Measurements from ENCODE around the gene SUGCT. TPM values are rescaled to one million over a fixed set of nuclear protein-coding genes. Genes with fewer than 3 reads are reported as not detected.

Gene SUGCT
- total and polyA plus RNA-seq, 4 donors, result 37.9 to 152 (median 53.2) TPM

DNA sequence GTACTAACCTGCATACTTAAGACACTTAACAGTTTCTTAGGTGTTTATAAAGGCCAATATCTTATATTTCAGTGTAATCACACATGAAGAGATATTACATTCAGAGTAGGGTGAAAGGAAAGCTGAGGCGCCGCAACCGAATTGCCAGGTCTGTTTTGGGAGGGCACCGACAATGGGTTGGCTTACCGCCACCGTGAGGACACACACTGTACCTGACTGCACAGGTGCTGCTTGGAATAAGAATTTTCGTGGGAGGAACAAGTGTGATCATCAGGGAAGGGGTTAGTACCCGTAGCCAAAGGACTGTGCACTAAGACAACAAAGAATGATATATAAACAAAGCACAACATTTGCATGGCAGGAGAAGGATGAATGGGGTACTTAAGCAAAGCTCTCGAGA, 591.8 kb downstream of the SUGCT start:
- Histone ChIP-seq H3K27me3 (ENCODE audit: control insufficient read depth in 1 of 2, insufficient read depth in 2 of 2, low read length in 1 of 2) (no peaks in the 10 kb centered on the region), H3K27ac (ENCODE audit: low read depth in 1 of 2, low read length in 2 of 2) (no peak overlapping the region), H3K9me3 (ENCODE audit: control insufficient read depth, low read length) (no peaks in the 10 kb centered on the region), H3K4me3 (ENCODE audit: low read length in 2 of 2) (no peak overlapping the region), H3K36me3 (ENCODE audit: control insufficient read depth in 1 of 2, insufficient read depth in 2 of 2, low read length in 1 of 2) (no peaks in the 10 kb centered on the region), H3K4me1 (ENCODE audit: control insufficient read depth in 1 of 2, insufficient read depth in 2 of 2, low read length in 2 of 2) (peaks cover 0 to 4% of the 10 kb centered on the region in 2 donors)
- ATAC-seq (ENCODE audit: low FRiP score) (no peak), DNase-seq (no peak)
- 87 to 88% methylated on average over 9 of the region's 9 CpGs for WGBS, 2 donors
- intact Hi-C loops (cut with DNase I), result no loop called here

DNA sequence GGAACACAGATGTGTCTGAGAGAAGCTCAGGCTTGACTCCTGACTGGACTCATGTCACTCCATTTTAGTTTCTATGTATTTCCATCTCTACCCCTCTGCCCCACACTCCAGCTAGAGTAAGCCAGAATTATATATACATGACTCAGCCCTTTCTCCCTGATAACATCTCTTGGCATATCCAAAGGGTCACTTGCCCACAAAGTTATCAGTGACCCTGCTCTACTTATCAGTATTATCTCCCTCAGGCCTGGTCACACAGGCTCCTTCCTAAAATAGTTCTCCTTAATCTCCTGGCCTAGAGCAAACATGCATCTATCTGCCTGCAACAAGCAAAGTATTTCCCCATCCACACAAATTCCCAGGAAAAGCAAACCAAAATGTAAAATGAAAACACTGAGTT, 598.3 kb downstream of the SUGCT start:
- Histone ChIP-seq H3K4me3 (ENCODE audit: low read length in 2 of 2) (no peak overlapping the region), H3K27ac (ENCODE audit: low read depth in 1 of 2, low read length in 2 of 2) (peak overlapping the region in 1 of 2 donors; percentile 20), H3K4me1 (ENCODE audit: control insufficient read depth in 1 of 2, insufficient read depth in 2 of 2, low read length in 2 of 2) (peaks cover 1 to 7% of the 10 kb centered on the region in 2 donors), H3K27me3 (ENCODE audit: control insufficient read depth in 1 of 2, insufficient read depth in 2 of 2, low read length in 1 of 2) (no peaks in the 10 kb centered on the region), H3K36me3 (ENCODE audit: control insufficient read depth in 1 of 2, insufficient read depth in 2 of 2, low read length in 1 of 2) (peaks cover 0 to 2% of the 10 kb centered on the region in 2 donors), H3K9me3 (ENCODE audit: control insufficient read depth, low read length) (peaks cover 2% of the 10 kb centered on the region)
- no peak for DNase-seq
- intact Hi-C loops (cut with DNase I), result loop anchor here in 1 of 2 donors (10.0 kb wide), 1 partner anchor 298 kb away; no protein-coding TSS in a partner anchor
- ATAC-seq (ENCODE audit: low FRiP score), result no peak

GRCh38 chr7:40733578-40733977, 598.8 kb downstream of the SUGCT start:
- Histone ChIP-seq H3K27me3 (ENCODE audit: control insufficient read depth in 1 of 2, insufficient read depth in 2 of 2, low read length in 1 of 2) (no peaks in the 10 kb centered on the region), H3K4me1 (ENCODE audit: control insufficient read depth in 1 of 2, insufficient read depth in 2 of 2, low read length in 2 of 2) (peaks cover 1 to 7% of the 10 kb centered on the region in 2 donors), H3K4me3 (ENCODE audit: low read length in 2 of 2) (no peak overlapping the region), H3K36me3 (ENCODE audit: control insufficient read depth in 1 of 2, insufficient read depth in 2 of 2, low read length in 1 of 2) (peaks cover 0 to 2% of the 10 kb centered on the region in 2 donors), H3K27ac (ENCODE audit: low read depth in 1 of 2, low read length in 2 of 2) (peak overlapping the region in 1 of 2 donors; percentile 33), H3K9me3 (ENCODE audit: control insufficient read depth, low read length) (peaks cover 2% of the 10 kb centered on the region)
- intact Hi-C loops (cut with DNase I), result loop anchor here in 1 of 2 donors (10.0 kb wide), 1 partner anchor 299 kb away; no protein-coding TSS in a partner anchor
- DNase-seq, result no peak
- WGBS, 2 donors, result 42 to 43% methylated on average over 5 of the region's 5 CpGs
- no peak for ATAC-seq (ENCODE audit: low FRiP score)

DNA sequence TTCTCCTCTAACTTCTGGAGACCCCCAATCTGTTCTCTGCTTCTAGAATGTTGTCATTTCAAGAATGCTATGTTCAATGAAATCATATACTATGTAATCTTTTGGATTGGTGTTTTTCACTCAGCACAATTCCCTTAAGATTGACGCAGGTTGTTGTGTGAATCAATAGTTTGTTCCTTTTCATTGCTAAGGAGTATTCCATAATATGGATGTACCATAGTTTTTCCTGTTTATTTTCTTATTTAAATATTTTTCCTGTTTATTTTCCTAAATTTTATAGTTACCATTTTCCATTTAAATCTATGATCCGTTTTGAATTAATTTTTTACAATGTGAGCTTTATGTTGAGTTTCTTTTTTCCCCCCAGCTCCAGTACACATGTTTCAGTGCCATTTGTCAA, 604.5 kb downstream of the SUGCT start:
- no peak for DNase-seq
- no peaks in the 10 kb centered on the region for H3K27me3 ChIP-seq (ENCODE audit: control insufficient read depth in 1 of 2, insufficient read depth in 2 of 2, low read length in 1 of 2)
- no peaks in the 10 kb centered on the region for H3K9me3 ChIP-seq (ENCODE audit: control insufficient read depth, low read length)
- no peak overlapping the region for H3K4me3 ChIP-seq (ENCODE audit: low read length in 2 of 2)
- intact Hi-C loops (cut with DNase I), result loop anchor here in 1 of 2 donors (10.0 kb wide), 1 partner anchor 304 kb away; no protein-coding TSS in a partner anchor
- no peaks in the 10 kb centered on the region for H3K36me3 ChIP-seq (ENCODE audit: control insufficient read depth in 1 of 2, insufficient read depth in 2 of 2, low read length in 1 of 2)
- no peak overlapping the region for H3K27ac ChIP-seq (ENCODE audit: low read depth in 1 of 2, low read length in 2 of 2)
- WGBS, 2 donors, result 95 to 96% methylated on average over 2 of the region's 2 CpGs
- H3K4me1 ChIP-seq (ENCODE audit: control insufficient read depth in 1 of 2, insufficient read depth in 2 of 2, low read length in 2 of 2), result no peaks in the 10 kb centered on the region
- ATAC-seq (ENCODE audit: low FRiP score), result no peak

DNA sequence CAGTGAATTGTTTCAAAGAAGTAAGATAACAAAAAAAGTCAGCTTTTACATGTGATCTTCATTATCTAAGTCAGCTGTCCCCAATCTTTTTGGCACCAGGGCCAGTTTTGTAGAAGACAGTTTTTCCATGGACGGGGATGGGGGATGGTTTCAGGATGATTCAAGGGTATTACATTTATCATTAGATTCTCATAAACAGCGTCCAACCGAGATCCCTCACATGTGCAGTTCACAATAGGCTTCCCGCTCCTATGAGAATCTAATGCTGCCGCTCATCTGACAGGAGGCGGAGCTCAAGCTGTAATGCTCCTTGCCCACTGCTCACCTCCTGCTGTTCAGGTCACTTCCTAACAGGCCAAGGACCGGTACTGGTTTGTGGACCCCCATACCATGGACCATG, 607.5 kb downstream of the SUGCT start:
- DNase-seq, result no peak
- ATAC-seq (ENCODE audit: low FRiP score), result no peak
- 94 to 95% methylated on average over 7 of the region's 7 CpGs for WGBS, 2 donors
- Histone ChIP-seq H3K36me3 (ENCODE audit: control insufficient read depth in 1 of 2, insufficient read depth in 2 of 2, low read length in 1 of 2) (no peaks in the 10 kb centered on the region), H3K9me3 (ENCODE audit: control insufficient read depth, low read length) (no peaks in the 10 kb centered on the region), H3K4me3 (ENCODE audit: low read length in 2 of 2) (no peak overlapping the region), H3K4me1 (ENCODE audit: control insufficient read depth in 1 of 2, insufficient read depth in 2 of 2, low read length in 2 of 2) (peaks cover 0 to 2% of the 10 kb centered on the region in 2 donors), H3K27ac (ENCODE audit: low read depth in 1 of 2, low read length in 2 of 2) (no peak overlapping the region), H3K27me3 (ENCODE audit: control insufficient read depth in 1 of 2, insufficient read depth in 2 of 2, low read length in 1 of 2) (no peaks in the 10 kb centered on the region)
- intact Hi-C loops (cut with DNase I), result no loop called here

- Histone ChIP-seq H3K4me3 (ENCODE audit: low read length in 2 of 2) (no peak overlapping the region), H3K9me3 (ENCODE audit: control insufficient read depth, low read length) (no peaks in the 10 kb centered on the region), H3K4me1 (ENCODE audit: control insufficient read depth in 1 of 2, insufficient read depth in 2 of 2, low read length in 2 of 2) (peaks cover 0 to 8% of the 10 kb centered on the region in 2 donors), H3K27me3 (ENCODE audit: control insufficient read depth in 1 of 2, insufficient read depth in 2 of 2, low read length in 1 of 2) (no peaks in the 10 kb centered on the region), H3K27ac (ENCODE audit: low read depth in 1 of 2, low read length in 2 of 2) (no peak overlapping the region), H3K36me3 (ENCODE audit: control insufficient read depth in 1 of 2, insufficient read depth in 2 of 2, low read length in 1 of 2) (no peaks in the 10 kb centered on the region)
- intact Hi-C loops (cut with DNase I), result no loop called here
- DNase-seq (no peak), ATAC-seq (ENCODE audit: low FRiP score) (no peak)
- WGBS, 2 donors, result 54 to 63% methylated on average over 12 of the region's 12 CpGs
These were observed 612.2 kb downstream of the SUGCT start for GRCh38 chr7:40746841-40747556.

DNA sequence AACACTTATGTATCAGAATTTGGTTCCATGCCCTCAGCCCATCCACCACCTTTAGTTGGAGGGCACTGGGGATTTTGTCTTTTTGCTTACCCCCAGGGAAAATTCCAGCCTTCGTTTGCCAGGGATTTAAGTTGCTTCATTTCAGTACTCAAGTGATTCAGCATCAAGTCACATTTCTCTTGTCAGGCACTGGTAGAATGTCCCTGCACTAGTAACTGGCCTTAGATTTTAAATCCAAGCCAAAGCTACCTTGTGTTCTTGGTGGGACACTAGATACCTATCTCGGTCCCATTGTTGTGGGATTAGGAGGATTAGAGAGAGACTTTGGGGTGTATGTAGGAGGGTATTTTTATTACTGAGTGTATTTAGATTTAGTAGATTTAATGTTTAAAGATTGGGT, 613.1 kb downstream of the SUGCT start:
- Histone ChIP-seq H3K4me1 (ENCODE audit: control insufficient read depth in 1 of 2, insufficient read depth in 2 of 2, low read length in 2 of 2) (peaks cover 0 to 8% of the 10 kb centered on the region in 2 donors), H3K36me3 (ENCODE audit: control insufficient read depth in 1 of 2, insufficient read depth in 2 of 2, low read length in 1 of 2) (no peaks in the 10 kb centered on the region), H3K27ac (ENCODE audit: low read depth in 1 of 2, low read length in 2 of 2) (peak overlapping the region in 1 of 2 donors; percentile 43), H3K27me3 (ENCODE audit: control insufficient read depth in 1 of 2, insufficient read depth in 2 of 2, low read length in 1 of 2) (no peaks in the 10 kb centered on the region), H3K9me3 (ENCODE audit: control insufficient read depth, low read length) (no peaks in the 10 kb centered on the region), H3K4me3 (ENCODE audit: low read length in 2 of 2) (no peak overlapping the region)
- ATAC-seq (ENCODE audit: low FRiP score) (no peak), DNase-seq (no peak)
- 77 to 82% methylated on average over 2 of the region's 2 CpGs for WGBS, 2 donors
- intact Hi-C loops (cut with DNase I), result no loop called here

- ATAC-seq (ENCODE audit: low FRiP score) (peak; percentile 61), DNase-seq (no peak)
- 3 to 6% methylated on average over 5 of the region's 5 CpGs for WGBS, 2 donors
- Histone ChIP-seq H3K4me1 (ENCODE audit: control insufficient read depth in 1 of 2, insufficient read depth in 2 of 2, low read length in 2 of 2) (peaks cover 0 to 8% of the 10 kb centered on the region in 2 donors), H3K27me3 (ENCODE audit: control insufficient read depth in 1 of 2, insufficient read depth in 2 of 2, low read length in 1 of 2) (no peaks in the 10 kb centered on the region), H3K36me3 (ENCODE audit: control insufficient read depth in 1 of 2, insufficient read depth in 2 of 2, low read length in 1 of 2) (no peaks in the 10 kb centered on the region), H3K4me3 (ENCODE audit: low read length in 2 of 2) (peak overlapping the region in 1 of 2 donors; percentile 20), H3K27ac (ENCODE audit: low read depth in 1 of 2, low read length in 2 of 2) (peak overlapping the region; percentile 48 to 96), H3K9me3 (ENCODE audit: control insufficient read depth, low read length) (no peaks in the 10 kb centered on the region)
- intact Hi-C loops (cut with DNase I), result no loop called here
These were observed 615.1 kb downstream of the SUGCT start for GRCh38 chr7:40749877-40750276.

- Histone ChIP-seq H3K4me3 (ENCODE audit: low read length in 2 of 2) (no peak overlapping the region), H3K9me3 (ENCODE audit: control insufficient read depth, low read length) (no peaks in the 10 kb centered on the region), H3K36me3 (ENCODE audit: control insufficient read depth in 1 of 2, insufficient read depth in 2 of 2, low read length in 1 of 2) (no peaks in the 10 kb centered on the region), H3K4me1 (ENCODE audit: control insufficient read depth in 1 of 2, insufficient read depth in 2 of 2, low read length in 2 of 2) (peaks cover 0 to 8% of the 10 kb centered on the region in 2 donors), H3K27ac (ENCODE audit: low read depth in 1 of 2, low read length in 2 of 2) (no peak overlapping the region), H3K27me3 (ENCODE audit: control insufficient read depth in 1 of 2, insufficient read depth in 2 of 2, low read length in 1 of 2) (no peaks in the 10 kb centered on the region)
- intact Hi-C loops (cut with DNase I), result no loop called here
- ATAC-seq (ENCODE audit: low FRiP score) (no peak), DNase-seq (no peak)
- WGBS, 2 donors, result 74 to 88% methylated on average over 2 of the region's 2 CpGs
These were observed 618.6 kb downstream of the SUGCT start for GRCh38 chr7:40753455-40753854.
